ENCODE results near the gene GRID2IP. TPM values are rescaled to one million over a fixed set of nuclear protein-coding genes. Genes with fewer than 3 reads are reported as not detected.

Gene GRID2IP
- total and polyA plus RNA-seq, 10 of the 15 experiments (the other 5 are each of a cell fraction or from before 2014, with no cell fraction given): not detected

DNA sequence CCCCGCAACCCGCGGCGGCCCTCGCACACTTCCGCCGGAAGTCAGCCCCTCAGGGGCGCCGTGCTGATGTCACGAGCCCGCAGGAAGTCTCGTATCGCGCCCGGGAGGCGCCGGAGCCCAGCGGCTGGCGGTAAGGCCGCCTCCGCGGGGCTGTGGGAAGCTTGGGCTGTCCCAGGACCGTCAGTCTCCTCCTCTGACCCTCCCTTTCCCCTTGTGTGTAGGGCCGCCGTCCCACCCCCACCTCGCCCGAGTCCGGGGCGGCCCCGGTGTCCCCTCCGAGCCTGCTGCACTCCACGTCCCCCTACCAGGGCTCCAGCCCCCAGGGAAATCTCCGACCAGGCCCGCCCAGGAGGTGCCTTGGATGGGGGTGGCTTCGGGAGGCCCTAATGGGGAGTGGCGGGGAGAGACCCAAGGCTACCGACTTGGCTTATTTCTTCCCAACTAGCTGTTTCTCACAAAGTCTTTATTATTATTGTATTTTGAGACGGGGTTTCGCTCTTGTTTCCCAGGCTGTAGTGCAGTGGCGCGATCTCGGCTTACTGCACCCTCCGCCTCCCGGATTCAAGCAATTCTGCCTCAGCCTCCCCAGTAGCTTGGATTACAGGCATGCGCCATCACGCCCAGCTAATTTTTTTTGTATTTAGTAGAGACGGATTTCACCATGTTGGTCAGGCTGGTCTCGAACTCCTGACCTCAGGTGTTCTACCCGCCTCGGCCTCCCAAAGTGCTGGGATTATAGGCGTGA is 26.3 kb upstream of the GRID2IP start, which contains the start of gene ZDHHC4 (continued):
- no peak for TF ChIP-seq USF2 (IDR thresholded peaks at IDR 0.05; ENCODE audit: borderline replicate concordance, low read depth, low read length)
- TF ChIP-seq FOXM1 (IDR thresholded peaks at IDR 0.05; ENCODE audit: low read depth, low read length): no peak
- no peak for TF ChIP-seq BMI1 (IDR thresholded peaks at IDR 0.05; ENCODE audit: borderline replicate concordance)
- TF ChIP-seq, protein P1, sequence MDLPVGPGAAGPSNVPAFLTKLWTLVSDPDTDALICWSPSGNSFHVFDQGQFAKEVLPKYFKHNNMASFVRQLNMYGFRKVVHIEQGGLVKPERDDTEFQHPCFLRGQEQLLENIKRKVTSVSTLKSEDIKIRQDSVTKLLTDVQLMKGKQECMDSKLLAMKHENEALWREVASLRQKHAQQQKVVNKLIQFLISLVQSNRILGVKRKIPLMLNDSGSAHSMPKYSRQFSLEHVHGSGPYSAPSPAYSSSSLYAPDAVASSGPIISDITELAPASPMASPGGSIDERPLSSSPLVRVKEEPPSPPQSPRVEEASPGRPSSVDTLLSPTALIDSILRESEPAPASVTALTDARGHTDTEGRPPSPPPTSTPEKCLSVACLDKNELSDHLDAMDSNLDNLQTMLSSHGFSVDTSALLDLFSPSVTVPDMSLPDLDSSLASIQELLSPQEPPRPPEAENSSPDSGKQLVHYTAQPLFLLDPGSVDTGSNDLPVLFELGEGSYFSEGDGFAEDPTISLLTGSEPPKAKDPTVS (IDR thresholded peaks at IDR 0.05; ENCODE audit: low read depth, low read length): no peak
- TF ChIP-seq, protein P2, sequence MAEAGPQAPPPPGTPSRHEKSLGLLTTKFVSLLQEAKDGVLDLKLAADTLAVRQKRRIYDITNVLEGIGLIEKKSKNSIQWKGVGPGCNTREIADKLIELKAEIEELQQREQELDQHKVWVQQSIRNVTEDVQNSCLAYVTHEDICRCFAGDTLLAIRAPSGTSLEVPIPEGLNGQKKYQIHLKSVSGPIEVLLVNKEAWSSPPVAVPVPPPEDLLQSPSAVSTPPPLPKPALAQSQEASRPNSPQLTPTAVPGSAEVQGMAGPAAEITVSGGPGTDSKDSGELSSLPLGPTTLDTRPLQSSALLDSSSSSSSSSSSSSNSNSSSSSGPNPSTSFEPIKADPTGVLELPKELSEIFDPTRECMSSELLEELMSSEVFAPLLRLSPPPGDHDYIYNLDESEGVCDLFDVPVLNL (IDR thresholded peaks at IDR 0.05; ENCODE audit: low read depth, low read length): peak; percentile 35; the same call in 1 of the 2 replicates
- peak; percentile 45 to 52; a peak in 2 of 4 replicates for TF ChIP-seq IKZF2 (IDR thresholded peaks at IDR 0.05)
- no peak for TF ChIP-seq ZZZ3 (IDR thresholded peaks at IDR 0.05; ENCODE audit: control insufficient read depth, insufficient read length, low read depth)
- peak; percentile 29; the same call in 1 of the 2 replicates for TF ChIP-seq MXI1 (IDR thresholded peaks at IDR 0.05; ENCODE audit: low read depth, low read length)
- TF ChIP-seq ZNF217 (IDR thresholded peaks at IDR 0.05): 0 out of 2 replicates have a peak, but pooled peaks have one; percentile 25
- peak; percentile 49 for TF ChIP-seq KLF5 (IDR thresholded peaks at IDR 0.05; ENCODE audit: partially characterized antibody)
- TF ChIP-seq SREBF2 (IDR thresholded peaks at IDR 0.05; ENCODE audit: low read length): no peak
- TF ChIP-seq ATF2 (IDR thresholded peaks at IDR 0.05; ENCODE audit: low read length): no peak
- TF ChIP-seq CBFB (IDR thresholded peaks at IDR 0.05; ENCODE audit: low read depth): peak; percentile 62; the same call in 1 of the 2 replicates
- TF ChIP-seq, protein P3, sequence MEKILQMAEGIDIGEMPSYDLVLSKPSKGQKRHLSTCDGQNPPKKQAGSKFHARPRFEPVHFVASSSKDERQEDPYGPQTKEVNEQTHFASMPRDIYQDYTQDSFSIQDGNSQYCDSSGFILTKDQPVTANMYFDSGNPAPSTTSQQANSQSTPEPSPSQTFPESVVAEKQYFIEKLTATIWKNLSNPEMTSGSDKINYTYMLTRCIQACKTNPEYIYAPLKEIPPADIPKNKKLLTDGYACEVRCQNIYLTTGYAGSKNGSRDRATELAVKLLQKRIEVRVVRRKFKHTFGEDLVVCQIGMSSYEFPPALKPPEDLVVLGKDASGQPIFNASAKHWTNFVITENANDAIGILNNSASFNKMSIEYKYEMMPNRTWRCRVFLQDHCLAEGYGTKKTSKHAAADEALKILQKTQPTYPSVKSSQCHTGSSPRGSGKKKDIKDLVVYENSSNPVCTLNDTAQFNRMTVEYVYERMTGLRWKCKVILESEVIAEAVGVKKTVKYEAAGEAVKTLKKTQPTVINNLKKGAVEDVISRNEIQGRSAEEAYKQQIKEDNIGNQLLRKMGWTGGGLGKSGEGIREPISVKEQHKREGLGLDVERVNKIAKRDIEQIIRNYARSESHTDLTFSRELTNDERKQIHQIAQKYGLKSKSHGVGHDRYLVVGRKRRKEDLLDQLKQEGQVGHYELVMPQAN (conservative IDR thresholded peaks at IDR 0.05): peak; percentile 35; the same call in 1 of the 2 replicates
- TF ChIP-seq ZBED1 (IDR thresholded peaks at IDR 0.05; ENCODE audit: borderline replicate concordance): 0 out of 2 replicates have a peak, but pooled peaks have one; percentile 63
- TF ChIP-seq ZNF622 (IDR thresholded peaks at IDR 0.05): no peak
- peak; percentile 77; the same call in 1 of the 2 replicates for TF ChIP-seq RB1 (IDR thresholded peaks at IDR 0.05; ENCODE audit: borderline replicate concordance)
- TF ChIP-seq BCL11A (IDR thresholded peaks at IDR 0.05; ENCODE audit: low read depth, low read length): 0 out of 2 replicates have a peak, but pooled peaks have one; percentile 20
- TF ChIP-seq BRCA1 (IDR thresholded peaks at IDR 0.05; ENCODE audit: low read depth, low read length): no peak
- TF ChIP-seq POLR2AphosphoS2 (IDR thresholded peaks at IDR 0.05; ENCODE audit: low read depth, low read length): peak; percentile 82; the same call in 1 of the 2 replicates
- peak; percentile 61; the same call in 1 of the 2 replicates for TF ChIP-seq PAX5 (IDR thresholded peaks at IDR 0.05; ENCODE audit: borderline replicate concordance, low read depth, low read length)
- TF ChIP-seq RAD51 (IDR thresholded peaks at IDR 0.05): no peak
- TF ChIP-seq JUND (IDR thresholded peaks at IDR 0.05; ENCODE audit: low read depth, low read length): no peak

Data from GM12878 (cell line).